COR-L47 (cell line): ENCODE results near the gene ANKMY1.

Experiments used
- DNase-seq: peaks from one replicate; lab custom pipeline; 2025; lab: John Stamatoyannopoulos, UW

ANKMY1 gene

GRCh38 chr2:240447934-240448333 lies 109.9 kb downstream of the ANKMY1 start:
- DNase-seq = no peak

GRCh38 chr2:240447331-240447730 lies 110.5 kb downstream of the ANKMY1 start:
- DNase-seq = no peak

GRCh38 chr2:240446664-240447175 lies 111.1 kb downstream of the ANKMY1 start:
- DNase-seq = no peak

GRCh38 chr2:240445961-240446663 lies 111.7 kb downstream of the ANKMY1 start:
- DNase-seq = no peak

GRCh38 chr2:240444464-240444863 lies 113.3 kb downstream of the ANKMY1 start:
- no peak for DNase-seq

- no peak for DNase-seq
Observed at GRCh38 chr2:240443891-240444301, 113.9 kb downstream of the ANKMY1 start.

GRCh38 chr2:240442891-240443715 lies 114.7 kb downstream of the ANKMY1 start:
- no peak for DNase-seq

- DNase-seq = no peak
Observed at GRCh38 chr2:240441993-240442411, 115.8 kb downstream of the ANKMY1 start.

- DNase-seq = no peak
Observed at GRCh38 chr2:240441326-240441992, 116.3 kb downstream of the ANKMY1 start.

- DNase-seq = no peak
Observed at GRCh38 chr2:240440704-240441320, 117.0 kb downstream of the ANKMY1 start.

GRCh38 chr2:240440251-240440650 lies 117.5 kb downstream of the ANKMY1 start:
- DNase-seq = no peak

GRCh38 chr2:240439698-240440151 lies 118.1 kb downstream of the ANKMY1 start:
- no peak for DNase-seq

- DNase-seq = no peak
Observed at GRCh38 chr2:240438810-240439697, 118.7 kb downstream of the ANKMY1 start.

- no peak for DNase-seq
Observed at GRCh38 chr2:240437861-240438809, 119.7 kb downstream of the ANKMY1 start.

- DNase-seq = no peak
Observed at GRCh38 chr2:240437551-240437860, 120.3 kb downstream of the ANKMY1 start.

GRCh38 chr2:240436683-240437550 lies 120.9 kb downstream of the ANKMY1 start:
- DNase-seq = no peak

- DNase-seq = no peak
Observed at GRCh38 chr2:240435948-240436682, 121.7 kb downstream of the ANKMY1 start.

- peak; percentile 20 for DNase-seq
Observed at GRCh38 chr2:240435457-240435947, 122.3 kb downstream of the ANKMY1 start, which contains the start of gene GPC1. TSS of gene GPC1 (plus strand) at chr2:240435663. CDS start at chr2:240435919, 256 bp downstream.
